ENCODE measurements around the gene OR51E2.

GRCh38 chr11:4699697-4700435 is 2.2 kb upstream of the OR51E2 start:
- no peak for TF ChIP-seq ZFX (IDR thresholded peaks at IDR 0.05)
- TF ChIP-seq CTCF (conservative IDR thresholded peaks at IDR 0.05) = no peak
